Measurements from ENCODE around the gene RHO.
"Not testable (repeated sequence)": the region's sequence is repeated elsewhere in the genome, so short reads cannot be mapped to it uniquely, and the experiment has no call there.

Gene RHO

DNA sequence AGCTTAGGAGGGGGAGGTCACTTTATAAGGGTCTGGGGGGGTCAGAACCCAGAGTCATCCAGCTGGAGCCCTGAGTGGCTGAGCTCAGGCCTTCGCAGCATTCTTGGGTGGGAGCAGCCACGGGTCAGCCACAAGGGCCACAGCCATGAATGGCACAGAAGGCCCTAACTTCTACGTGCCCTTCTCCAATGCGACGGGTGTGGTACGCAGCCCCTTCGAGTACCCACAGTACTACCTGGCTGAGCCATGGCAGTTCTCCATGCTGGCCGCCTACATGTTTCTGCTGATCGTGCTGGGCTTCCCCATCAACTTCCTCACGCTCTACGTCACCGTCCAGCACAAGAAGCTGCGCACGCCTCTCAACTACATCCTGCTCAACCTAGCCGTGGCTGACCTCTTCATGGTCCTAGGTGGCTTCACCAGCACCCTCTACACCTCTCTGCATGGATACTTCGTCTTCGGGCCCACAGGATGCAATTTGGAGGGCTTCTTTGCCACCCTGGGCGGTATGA lies at the start of gene RHO:
Gene RHO (plus strand): TSS at position 51 of the 512 bp plus-strand sequence. CDS start 95 bp downstream, at position 146.
- DNase-seq, result no peak

GRCh38 chr3:129481225-129481765 lies 47.1 kb upstream of the RHO start:
- DNase-seq, result not testable (repeated sequence)

DNA sequence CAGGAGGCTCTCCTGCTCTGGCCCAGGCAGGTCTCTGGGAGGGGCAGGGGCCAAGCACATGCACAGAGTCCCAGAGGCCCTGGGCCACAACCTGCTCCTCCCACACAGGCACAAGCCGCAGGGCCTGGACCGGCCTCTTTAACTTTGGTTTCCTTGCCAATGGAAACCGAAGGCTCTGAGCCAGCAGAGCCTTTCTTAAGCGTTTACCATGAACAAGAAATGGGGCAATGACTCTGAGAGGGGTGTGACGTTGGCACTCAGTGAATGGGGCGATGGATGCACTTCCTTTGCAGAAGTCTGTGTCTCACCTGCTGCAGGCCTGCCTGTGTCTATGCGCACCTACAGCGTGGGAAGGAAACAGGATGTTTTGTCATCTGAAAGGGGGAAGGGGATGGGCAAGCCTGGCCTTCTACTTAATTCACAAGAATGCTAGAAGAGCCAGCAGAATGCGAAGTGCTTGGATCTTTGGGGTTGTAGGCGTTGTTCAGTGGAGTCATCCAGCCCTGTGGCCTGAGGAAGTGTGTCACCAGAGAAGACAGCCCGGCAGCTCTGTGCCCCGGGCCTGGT lies 46.6 kb upstream of the RHO start:
- DNase-seq, result no peak

- DNase-seq, result no peak
Observed at GRCh38 chr3:129482721-129483120, 45.7 kb upstream of the RHO start.

GRCh38 chr3:129483870-129484269 lies 44.6 kb upstream of the RHO start:
- DNase-seq, result no peak

- not testable (repeated sequence) for DNase-seq
Observed at GRCh38 chr3:129485146-129485545, 43.3 kb upstream of the RHO start.

DNA sequence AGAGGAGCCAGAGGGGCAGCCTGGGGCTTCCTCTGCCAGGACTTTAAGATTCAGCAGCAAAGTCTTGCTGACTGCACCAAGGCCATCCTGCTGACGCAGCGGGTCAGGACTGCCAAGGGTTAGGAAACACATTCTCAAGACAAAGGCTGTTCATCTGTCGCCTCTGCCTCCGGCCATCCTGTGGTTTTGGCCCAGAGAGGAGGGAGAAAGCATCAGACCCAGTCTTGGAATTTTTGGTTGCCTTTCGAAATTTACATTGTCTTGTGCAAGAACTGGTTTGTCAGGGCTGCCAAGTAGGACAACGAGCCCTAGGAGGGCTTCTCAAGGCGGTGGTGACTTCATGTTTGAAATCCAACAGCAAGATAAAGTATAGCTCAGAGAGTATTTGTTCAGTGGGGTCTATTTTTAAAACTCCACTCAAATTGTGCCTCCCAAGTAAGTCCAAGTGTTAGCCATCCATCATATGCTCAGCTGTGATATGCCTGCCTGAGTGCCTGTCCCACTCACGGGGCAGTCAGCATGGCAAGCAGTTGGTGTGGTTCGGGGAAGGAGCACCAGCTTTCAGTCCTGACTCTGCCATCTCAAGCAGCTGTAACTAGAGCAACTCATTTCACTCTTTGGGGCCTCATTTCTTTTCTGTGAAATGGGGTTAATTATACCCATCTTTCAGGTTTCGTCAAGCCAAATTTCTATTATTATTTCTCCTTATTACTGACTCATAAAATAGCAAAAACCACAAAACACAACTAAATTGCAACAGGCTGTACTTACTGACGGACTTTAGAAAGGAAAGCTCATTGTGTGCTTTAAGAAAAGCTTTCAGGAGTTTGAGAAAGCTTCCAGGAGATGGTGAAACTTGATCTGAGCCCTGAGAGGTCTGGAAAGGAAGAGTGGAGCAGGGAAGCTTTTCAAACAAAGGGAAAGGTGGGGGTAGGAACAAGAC lies 42.4 kb upstream of the RHO start:
- DNase-seq, result no peak

DNA sequence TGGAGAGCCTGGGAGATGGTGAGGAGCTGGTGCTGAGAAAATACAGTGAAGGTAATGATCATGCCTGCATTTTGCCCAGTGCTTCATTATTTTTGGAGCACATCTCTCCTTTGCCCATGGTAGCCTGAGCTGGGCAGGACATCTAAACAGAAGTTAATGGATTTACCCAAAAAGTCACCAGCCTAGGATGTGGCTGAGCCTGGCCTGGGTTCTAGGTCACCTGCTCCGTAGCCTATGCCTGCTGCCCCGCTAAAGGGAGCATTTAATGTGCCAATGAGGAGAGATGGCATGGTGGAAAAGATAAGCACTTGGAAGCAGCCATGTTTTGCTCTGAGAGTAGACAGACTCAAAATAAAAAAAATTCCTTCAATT lies 41.8 kb upstream of the RHO start:
- DNase-seq, result no peak

GRCh38 chr3:129487183-129487867 lies 41.1 kb upstream of the RHO start:
- no peak for DNase-seq

DNA sequence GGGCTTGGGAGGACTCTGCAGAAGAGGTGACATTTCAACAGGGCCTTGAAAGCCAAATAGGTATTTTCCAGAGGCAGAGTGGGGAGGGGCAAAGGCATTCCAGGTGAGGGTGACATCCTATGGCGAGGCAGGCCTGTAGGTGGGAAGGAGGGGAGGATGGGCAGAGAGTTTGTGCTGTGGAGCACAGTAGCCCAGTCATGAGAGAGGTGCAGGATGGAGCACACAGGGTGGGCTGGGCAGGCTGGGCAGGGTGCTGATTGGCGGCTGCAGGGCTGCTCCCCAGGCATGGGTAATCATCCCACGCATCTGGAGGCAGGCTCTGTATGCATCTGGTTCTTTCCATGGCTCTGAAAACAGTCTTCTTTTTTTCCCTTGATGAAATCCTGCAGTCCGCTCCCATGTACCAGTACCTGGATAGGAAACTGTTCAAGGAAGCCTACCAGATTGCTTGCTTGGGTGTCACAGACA lies 40.5 kb upstream of the RHO start:
- DNase-seq, result not testable (repeated sequence)

DNA sequence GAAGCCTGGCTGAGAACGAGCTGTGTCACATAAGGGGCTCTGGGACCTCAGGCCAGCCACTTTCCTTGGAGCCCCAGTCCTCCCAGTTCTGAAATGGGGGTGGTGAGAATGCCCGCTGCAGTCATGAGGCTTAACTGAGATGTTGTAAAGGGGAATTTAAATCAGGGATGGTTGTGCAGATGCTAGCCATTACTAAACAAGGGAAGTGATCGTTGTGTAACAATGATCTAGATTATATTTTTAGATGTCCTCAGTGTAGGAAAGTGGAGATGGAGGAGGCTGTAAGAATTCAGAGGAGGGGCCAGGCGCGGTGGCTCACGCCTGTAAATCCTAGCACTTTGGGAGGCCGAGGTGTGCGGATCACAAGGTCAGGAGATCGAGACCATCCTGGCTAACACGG lies 39.2 kb upstream of the RHO start:
- DNase-seq, result not testable (repeated sequence)

DNA sequence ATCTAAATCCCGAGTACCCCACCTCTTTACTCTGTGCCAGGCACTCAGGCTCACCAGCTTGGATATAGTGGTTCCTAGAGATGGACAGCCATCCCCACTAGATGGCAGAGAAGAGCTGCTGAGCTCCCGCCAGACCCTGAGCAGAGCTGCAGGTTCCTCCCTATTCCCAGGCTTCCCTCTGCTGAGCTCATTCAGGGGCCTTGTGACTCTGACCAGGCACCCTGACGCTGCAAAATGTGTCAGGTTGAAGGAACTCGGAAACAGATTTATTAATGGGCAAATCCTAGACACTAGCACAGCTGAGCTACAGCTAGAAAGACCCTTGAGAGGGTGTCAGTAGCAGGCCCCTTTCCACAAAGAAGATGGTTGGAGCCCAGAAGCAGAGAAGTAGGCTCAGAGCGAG lies 38.2 kb upstream of the RHO start:
- DNase-seq, result peak; percentile 61

DNA sequence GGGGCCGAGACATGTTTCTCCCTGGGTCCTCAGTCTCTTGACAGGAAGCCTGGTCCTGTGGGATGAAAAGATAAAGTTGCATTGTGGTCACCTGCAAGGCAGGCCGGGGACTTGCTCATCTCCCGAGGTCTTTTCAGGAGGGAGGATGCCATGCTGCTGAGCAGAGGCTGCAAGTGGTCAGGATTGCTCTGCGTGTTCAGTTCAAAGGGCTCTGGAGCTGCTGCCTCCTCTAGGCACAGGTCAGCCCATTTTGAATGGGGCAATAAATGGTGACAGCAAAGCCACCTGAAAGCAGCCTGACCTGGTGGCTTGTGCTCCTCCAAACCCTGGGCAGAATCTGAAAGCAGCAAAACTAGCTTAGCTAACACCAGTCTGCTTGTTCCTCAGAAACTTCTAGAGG lies 37.4 kb upstream of the RHO start:
- not testable (repeated sequence) for DNase-seq

GRCh38 chr3:129491794-129492193 lies 36.6 kb upstream of the RHO start:
- DNase-seq, result no peak

DNA sequence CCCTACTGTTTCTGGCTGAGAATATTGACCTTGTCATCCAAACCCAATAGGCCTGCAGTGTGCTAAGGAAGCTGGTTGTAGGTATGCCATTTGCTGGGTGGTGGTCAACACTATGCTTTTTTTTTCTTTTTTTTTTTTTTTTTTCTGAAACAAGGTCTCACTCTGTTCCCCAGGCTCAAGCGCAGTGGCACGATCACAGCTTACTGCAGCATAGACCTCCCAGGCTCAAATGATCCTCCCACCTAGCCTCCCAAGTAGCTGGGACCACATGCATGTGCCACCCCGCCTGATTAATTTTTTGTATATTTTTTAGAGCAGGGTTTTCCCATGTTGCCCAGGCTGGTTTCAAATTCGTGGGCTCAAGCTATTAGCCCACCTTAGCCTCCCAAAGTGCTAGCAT lies 35.7 kb upstream of the RHO start:
- no peak for DNase-seq

- DNase-seq, result no peak
Observed at GRCh38 chr3:129493206-129493605, 35.2 kb upstream of the RHO start.

DNA sequence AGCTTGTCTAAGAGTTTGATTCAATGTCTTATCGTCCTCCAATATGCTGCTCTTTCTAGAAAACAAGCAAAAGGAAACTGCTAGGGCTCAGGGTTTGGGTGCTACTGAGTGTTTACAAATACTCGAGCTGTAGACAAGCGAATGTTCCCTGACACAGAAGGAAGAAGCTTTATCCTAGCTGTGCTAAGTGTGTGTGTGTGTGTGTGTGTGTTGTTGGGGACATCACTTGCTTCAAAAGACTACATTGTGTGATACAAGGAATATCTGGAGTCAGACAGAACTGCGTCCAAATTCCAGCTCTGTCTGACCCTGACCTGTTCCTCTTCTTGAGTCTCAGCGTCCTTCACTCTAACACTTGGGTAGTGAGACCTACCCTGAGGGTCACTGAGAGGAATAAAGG lies 33.9 kb upstream of the RHO start:
- DNase-seq, result not testable (repeated sequence)

- not testable (repeated sequence) for DNase-seq
Observed at GRCh38 chr3:129495006-129495639, 33.3 kb upstream of the RHO start.

GRCh38 chr3:129497876-129498275 lies 30.6 kb upstream of the RHO start:
- not testable (repeated sequence) for DNase-seq

DNA sequence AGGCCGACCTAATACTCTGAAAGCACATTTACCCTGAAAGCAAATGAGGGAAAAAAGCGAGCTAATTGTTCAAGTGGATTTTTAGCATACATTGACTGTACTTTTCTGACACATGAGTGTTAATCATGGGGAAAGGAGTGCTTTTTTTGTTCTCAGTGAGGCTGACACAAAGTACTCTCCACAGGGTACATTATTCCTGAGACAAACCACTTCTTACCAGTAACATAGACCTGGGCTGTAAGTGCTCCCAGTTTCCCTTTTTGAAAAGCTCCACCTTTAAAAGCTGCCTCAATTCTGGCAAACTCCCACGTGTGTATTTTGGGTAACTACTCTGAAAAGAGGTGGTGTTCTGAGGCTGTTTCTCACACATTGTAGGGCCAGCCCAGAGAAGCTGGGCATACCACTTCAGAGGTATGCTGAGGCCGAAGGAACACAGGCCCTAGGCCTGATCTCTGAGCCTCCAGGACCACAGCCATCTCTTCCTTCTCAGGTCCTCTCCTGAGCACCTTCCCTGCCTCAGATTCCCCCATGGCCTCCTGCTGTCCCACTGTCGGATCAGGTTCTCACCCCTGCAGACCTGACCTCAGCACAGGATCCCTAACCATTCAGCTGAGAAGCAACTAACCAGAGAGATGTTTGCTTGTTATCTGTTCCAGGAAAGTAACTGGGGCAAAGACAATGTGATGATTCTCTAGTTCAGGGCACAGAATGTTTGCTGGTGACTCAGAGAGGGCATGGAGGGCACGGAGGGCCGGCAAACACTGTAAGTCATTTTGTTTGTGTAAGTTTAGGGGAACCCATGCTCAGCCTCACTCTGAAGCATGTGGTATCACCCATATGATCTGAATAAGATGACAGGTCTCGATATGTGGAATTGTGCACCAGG lies 29.6 kb upstream of the RHO start:
- not testable (repeated sequence) for DNase-seq

DNA sequence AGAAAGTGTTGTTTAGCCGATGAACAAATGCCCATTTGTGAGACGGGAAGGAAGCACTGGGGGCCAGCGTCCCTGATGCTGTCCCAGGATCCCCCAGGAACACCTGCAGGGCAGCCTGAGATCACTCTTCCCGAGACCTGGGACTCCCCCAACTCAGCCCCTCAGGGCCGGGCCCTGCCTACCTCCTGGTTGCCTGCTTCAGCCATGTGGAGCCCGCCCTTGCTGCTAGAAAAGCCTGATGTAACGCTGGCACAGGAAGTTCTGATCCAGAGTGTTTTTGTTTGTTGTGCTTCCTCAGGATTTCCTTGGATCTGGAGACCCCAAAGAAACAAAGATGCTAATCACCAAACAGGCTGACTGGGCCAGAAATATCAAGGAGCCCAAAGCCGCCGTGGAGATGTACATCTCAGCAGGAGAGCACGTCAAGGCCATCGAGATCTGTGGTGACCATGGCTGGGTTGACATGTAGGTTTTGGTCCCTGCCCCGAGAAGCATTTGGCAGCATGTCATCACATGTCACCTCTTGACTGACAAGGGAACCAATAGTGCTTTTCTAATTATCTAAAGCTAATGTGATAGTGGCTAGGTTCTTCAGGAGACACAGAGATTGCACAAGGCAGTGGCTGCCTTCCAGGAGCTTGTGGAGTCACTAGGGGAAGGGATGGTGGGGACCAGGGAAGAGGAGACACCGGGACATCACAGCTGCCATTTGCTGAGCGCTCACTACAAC lies 28.7 kb upstream of the RHO start:
- DNase-seq, result not testable (repeated sequence)

Measured in activated gamma-delta T cell treated with Interleukin-2 at 50 U/mL for 16 hours (primary cell).